ENCODE results near the gene CPT2. TPM values are rescaled to one million over a fixed set of nuclear protein-coding genes. Genes with fewer than 3 reads are reported as not detected.
A peak's percentile ranks its signal among the peaks of the same experiment; 100 is the strongest.

Gene CPT2
- total RNA-seq, 1 donor from 2014 or later: 22.9 TPM

DNA sequence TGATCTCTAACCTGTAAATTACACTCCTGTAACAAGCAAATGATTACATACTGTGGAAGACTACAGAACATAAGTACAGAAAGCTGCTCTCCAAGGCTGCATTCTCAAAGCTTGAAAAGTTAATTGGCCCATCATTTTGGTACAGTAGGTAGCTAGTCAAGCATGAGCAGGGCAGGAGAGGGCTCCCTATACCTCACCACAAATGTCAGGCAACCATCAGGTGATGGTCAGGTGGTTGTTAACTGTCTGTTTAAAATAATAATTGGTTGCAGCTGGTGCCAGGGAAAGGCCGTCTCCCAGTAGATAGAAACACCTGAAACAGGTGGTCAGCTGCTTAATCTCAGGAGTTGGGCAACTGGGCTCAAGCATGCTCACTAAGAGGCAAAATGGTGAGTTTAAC, 41.1 kb upstream of the CPT2 start:
- Mint-ChIP-seq H3K4me1 (no peaks in the 10 kb centered on the region), H3K4me3 (no peak overlapping the region), H3K9me3 (no peaks in the 10 kb centered on the region), H3K36me3 (ENCODE audit: low read depth) (no peaks in the 10 kb centered on the region), H3K27ac (ENCODE audit: unreplicated experiment) (no peak overlapping the region), H3K27me3 (ENCODE audit: low read depth) (no peaks in the 10 kb centered on the region)
- no peak for DNase-seq (ENCODE audit: low read depth, low spot score)
- TF ChIP-seq CTCF (conservative IDR thresholded peaks at IDR 0.05): no peak

- no peak for DNase-seq (ENCODE audit: low read depth, low spot score)
- no peak overlapping the region for H3K4me3 Mint-ChIP-seq
- H3K27ac Mint-ChIP-seq (ENCODE audit: unreplicated experiment): no peak overlapping the region
- H3K9me3 Mint-ChIP-seq: no peaks in the 10 kb centered on the region
- H3K36me3 Mint-ChIP-seq (ENCODE audit: low read depth): no peaks in the 10 kb centered on the region
- H3K27me3 Mint-ChIP-seq (ENCODE audit: low read depth): no peaks in the 10 kb centered on the region
- no peaks in the 10 kb centered on the region for H3K4me1 Mint-ChIP-seq
- TF ChIP-seq CTCF (conservative IDR thresholded peaks at IDR 0.05): no peak
Observed at GRCh38 chr1:53155945-53156344, 40.7 kb upstream of the CPT2 start.

- DNase-seq (ENCODE audit: low read depth, low spot score): no peak
- no peak for TF ChIP-seq CTCF (conservative IDR thresholded peaks at IDR 0.05)
- Mint-ChIP-seq H3K9me3 (no peaks in the 10 kb centered on the region), H3K36me3 (ENCODE audit: low read depth) (no peaks in the 10 kb centered on the region), H3K4me1 (no peaks in the 10 kb centered on the region), H3K4me3 (no peak overlapping the region), H3K27me3 (ENCODE audit: low read depth) (no peaks in the 10 kb centered on the region), H3K27ac (ENCODE audit: unreplicated experiment) (no peak overlapping the region)
Observed at GRCh38 chr1:53156783-53157182, 39.8 kb upstream of the CPT2 start.

GRCh38 chr1:53158900-53159299, 37.7 kb upstream of the CPT2 start:
- Mint-ChIP-seq H3K4me3 (no peak overlapping the region), H3K27me3 (ENCODE audit: low read depth) (no peaks in the 10 kb centered on the region), H3K27ac (ENCODE audit: unreplicated experiment) (no peak overlapping the region), H3K4me1 (no peaks in the 10 kb centered on the region), H3K36me3 (ENCODE audit: low read depth) (no peaks in the 10 kb centered on the region), H3K9me3 (no peaks in the 10 kb centered on the region)
- DNase-seq (ENCODE audit: low read depth, low spot score): no peak
- TF ChIP-seq CTCF (conservative IDR thresholded peaks at IDR 0.05): no peak

GRCh38 chr1:53160924-53161378, 35.7 kb upstream of the CPT2 start:
- Mint-ChIP-seq H3K4me3 (no peak overlapping the region), H3K4me1 (no peaks in the 10 kb centered on the region), H3K36me3 (ENCODE audit: low read depth) (no peaks in the 10 kb centered on the region), H3K9me3 (no peaks in the 10 kb centered on the region), H3K27ac (ENCODE audit: unreplicated experiment) (peak overlapping the region; percentile 43), H3K27me3 (ENCODE audit: low read depth) (peaks cover 2% of the 10 kb centered on the region)
- DNase-seq (ENCODE audit: low read depth, low spot score): no peak
- TF ChIP-seq CTCF (conservative IDR thresholded peaks at IDR 0.05): no peak

- H3K4me1 Mint-ChIP-seq: no peaks in the 10 kb centered on the region
- H3K4me3 Mint-ChIP-seq: no peak overlapping the region
- no peak for TF ChIP-seq CTCF (conservative IDR thresholded peaks at IDR 0.05)
- H3K27me3 Mint-ChIP-seq (ENCODE audit: low read depth): peaks cover 2% of the 10 kb centered on the region
- no peak overlapping the region for H3K27ac Mint-ChIP-seq (ENCODE audit: unreplicated experiment)
- no peaks in the 10 kb centered on the region for H3K9me3 Mint-ChIP-seq
- DNase-seq (ENCODE audit: low read depth, low spot score): no peak
- no peaks in the 10 kb centered on the region for H3K36me3 Mint-ChIP-seq (ENCODE audit: low read depth)
Observed at GRCh38 chr1:53162621-53163020, 34.0 kb upstream of the CPT2 start.
